Endodermal cell (in vitro differentiated cells): ENCODE data around the gene RHOB. TPM values are rescaled to one million over a fixed set of nuclear protein-coding genes. Genes with fewer than 3 reads are reported as not detected.

Source experiments
- DNase-seq: peaks from one replicate; pipeline ENCODE4 v3.0.0-alpha.2; 2017
- H3K27ac ChIP-seq: 2 replicates; pipeline ENCODE4 v1.5.1; 2013; ENCODE audit warnings: mild to moderate bottlenecking, low read depth, low read length, moderate library complexity
- H3K27me3 ChIP-seq: 2 replicates; pipeline ENCODE4 v1.6.1; 2013; ENCODE audit warnings: mild to moderate bottlenecking, low read length, moderate library complexity; ENCODE audit not compliant: insufficient read depth, control insufficient read depth, poor library complexity, severe bottlenecking
- H3K36me3 ChIP-seq: 2 replicates; pipeline ENCODE4 v1.7.0; 2013; ENCODE audit warnings: mild to moderate bottlenecking, low read length, moderate library complexity; ENCODE audit not compliant: control insufficient read depth, insufficient read depth
- H3K4me1 ChIP-seq: one replicate; pipeline ENCODE4 v1.7.0; 2013; ENCODE audit warnings: low read length; ENCODE audit not compliant: control insufficient read depth, insufficient read depth
- H3K4me3 ChIP-seq: 2 replicates; pipeline ENCODE4 v1.5.1; 2013; ENCODE audit warnings: mild to moderate bottlenecking, low read length, moderate library complexity
- H3K9ac ChIP-seq: 2 replicates; pipeline ENCODE4 v1.6.1; 2013; ENCODE audit warnings: mild to moderate bottlenecking, low read length, moderate library complexity; ENCODE audit not compliant: poor library complexity, severe bottlenecking; ENCODE audit errors: extremely low read depth
- H3K9me3 ChIP-seq: 2 replicates; pipeline ENCODE4 v1.6.1; 2013; ENCODE audit warnings: mild to moderate bottlenecking, low read length, moderate library complexity; ENCODE audit not compliant: control insufficient read depth
- H3K27ac Mint-ChIP-seq: 2 replicates; pipeline ENCODE4 v1.8.0; 2020; ENCODE audit warnings: mixed read lengths
- H3K27me3 Mint-ChIP-seq: 2 replicates; pipeline ENCODE4 v1.8.0; 2021; ENCODE audit warnings: mild to moderate bottlenecking, mixed read lengths; ENCODE audit not compliant: insufficient read depth
- H3K36me3 Mint-ChIP-seq: 2 replicates; pipeline ENCODE4 v1.8.0; 2020; ENCODE audit warnings: low read depth, mixed read lengths
- H3K4me1 Mint-ChIP-seq: 2 replicates; pipeline ENCODE4 v1.8.0; 2020; ENCODE audit warnings: mixed read lengths
- H3K4me3 Mint-ChIP-seq: 2 replicates; pipeline ENCODE4 v1.8.0; 2020; ENCODE audit warnings: mild to moderate bottlenecking, moderate library complexity, mixed read lengths
- H3K9me3 Mint-ChIP-seq: 2 replicates; pipeline ENCODE4 v1.8.0; 2020; ENCODE audit warnings: mild to moderate bottlenecking, mixed read lengths
- WGBS, 2 experiments: methylation state at CpG; one replicate each; pipeline versions ENCODE4 v1.1.5 to v1.1.7; 2013; ENCODE audit warnings: missing lambda C conversion rate in 2 of 2, mixed read lengths in 1 of 2; ENCODE audit not compliant: insufficient coverage in 1 of 2, insufficient read length in 1 of 2; 5-methylcytosine and 5-hydroxymethylcytosine counted together
- total RNA-seq, 2 donors: library from RNA; stranded (reverse); fragmentation: NEBNext Ultra II Directional in 1 of 2; extraction: Animal tissue kit (Norgen Biotek cat#: 25700) in 1 of 2; gene quantifications; 2 replicates in 1 of 2; 3 replicates in 1 of 2; pipeline ENCODE4 v1.2.1, GENCODE V29; 2021
- TF ChIP-seq, protein P1 (sequence below): fragments of 200-600 bp; sonication (generic); conservative IDR thresholded peaks from 2 replicates; pipeline ENCODE4 v1.5.0; 2021; ENCODE audit warnings: antibody characterized with exemption, mild to moderate bottlenecking

The RHOB gene
- total RNA-seq, 2 donors from 2014 or later, result 25.6 to 47.0 TPM

DNA sequence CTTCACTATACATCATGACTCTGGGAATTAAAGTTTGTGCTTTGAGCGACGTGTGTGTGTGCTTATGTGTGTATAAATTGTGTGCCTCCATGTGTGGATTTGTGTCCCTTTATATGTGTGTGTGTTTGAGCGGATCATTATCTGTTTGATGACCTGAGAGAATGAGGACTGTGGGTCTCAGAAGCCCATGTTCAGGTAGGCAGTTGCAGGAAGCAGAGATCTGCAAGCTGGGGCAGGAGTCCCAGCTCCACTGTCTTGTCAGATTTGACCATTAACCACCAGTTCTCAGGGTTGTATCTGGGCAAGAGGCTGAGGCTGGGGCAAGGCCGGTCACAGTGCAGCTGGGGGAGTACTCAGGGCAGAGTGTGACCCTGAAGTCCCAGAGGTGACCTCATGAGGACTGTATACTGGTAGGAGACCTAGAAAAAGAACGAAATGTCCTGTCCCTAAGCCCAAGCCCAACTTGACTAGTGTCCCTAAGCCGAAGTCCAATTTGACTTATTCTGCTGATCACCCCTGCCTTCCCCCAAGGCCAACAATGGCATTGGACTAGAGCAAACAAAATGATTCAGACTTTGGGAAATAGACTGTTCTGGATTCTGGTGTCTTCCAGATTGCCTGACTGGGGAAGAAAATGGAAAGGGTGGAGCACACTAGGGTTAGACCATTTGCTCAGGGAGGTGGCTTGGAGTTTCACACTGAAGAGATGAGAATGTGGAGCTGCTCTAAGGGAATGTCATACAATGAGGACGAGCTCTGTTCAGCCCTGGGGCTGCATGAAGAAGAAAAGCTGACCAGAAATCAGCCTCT, 28.1 kb downstream of the RHOB start:
- Mint-ChIP-seq H3K9me3 (no peaks in the 10 kb centered on the region), H3K36me3 (no peaks in the 10 kb centered on the region), H3K4me3 (no peak overlapping the region), H3K4me1 (peaks cover 6% of the 10 kb centered on the region), H3K27ac (no peak overlapping the region), H3K27me3 (peaks cover 7% of the 10 kb centered on the region)
- no peak overlapping the region for H3K9ac ChIP-seq
- no peaks in the 10 kb centered on the region for H3K4me1 ChIP-seq
- H3K4me3 ChIP-seq, result no peak overlapping the region
- peak overlapping the region; percentile 56 for H3K27ac ChIP-seq
- WGBS, 2 experiments, result 94 to 97% methylated on average over 2 to 7 of the region's 7 CpGs
- no peak for DNase-seq
- TF ChIP-seq, protein P1, sequence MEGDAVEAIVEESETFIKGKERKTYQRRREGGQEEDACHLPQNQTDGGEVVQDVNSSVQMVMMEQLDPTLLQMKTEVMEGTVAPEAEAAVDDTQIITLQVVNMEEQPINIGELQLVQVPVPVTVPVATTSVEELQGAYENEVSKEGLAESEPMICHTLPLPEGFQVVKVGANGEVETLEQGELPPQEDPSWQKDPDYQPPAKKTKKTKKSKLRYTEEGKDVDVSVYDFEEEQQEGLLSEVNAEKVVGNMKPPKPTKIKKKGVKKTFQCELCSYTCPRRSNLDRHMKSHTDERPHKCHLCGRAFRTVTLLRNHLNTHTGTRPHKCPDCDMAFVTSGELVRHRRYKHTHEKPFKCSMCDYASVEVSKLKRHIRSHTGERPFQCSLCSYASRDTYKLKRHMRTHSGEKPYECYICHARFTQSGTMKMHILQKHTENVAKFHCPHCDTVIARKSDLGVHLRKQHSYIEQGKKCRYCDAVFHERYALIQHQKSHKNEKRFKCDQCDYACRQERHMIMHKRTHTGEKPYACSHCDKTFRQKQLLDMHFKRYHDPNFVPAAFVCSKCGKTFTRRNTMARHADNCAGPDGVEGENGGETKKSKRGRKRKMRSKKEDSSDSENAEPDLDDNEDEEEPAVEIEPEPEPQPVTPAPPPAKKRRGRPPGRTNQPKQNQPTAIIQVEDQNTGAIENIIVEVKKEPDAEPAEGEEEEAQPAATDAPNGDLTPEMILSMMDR, result no peak
- H3K9me3 ChIP-seq, result peaks cover 6% of the 10 kb centered on the region
- H3K27me3 ChIP-seq, result peaks cover 6% of the 10 kb centered on the region
- H3K36me3 ChIP-seq, result no peaks in the 10 kb centered on the region

DNA sequence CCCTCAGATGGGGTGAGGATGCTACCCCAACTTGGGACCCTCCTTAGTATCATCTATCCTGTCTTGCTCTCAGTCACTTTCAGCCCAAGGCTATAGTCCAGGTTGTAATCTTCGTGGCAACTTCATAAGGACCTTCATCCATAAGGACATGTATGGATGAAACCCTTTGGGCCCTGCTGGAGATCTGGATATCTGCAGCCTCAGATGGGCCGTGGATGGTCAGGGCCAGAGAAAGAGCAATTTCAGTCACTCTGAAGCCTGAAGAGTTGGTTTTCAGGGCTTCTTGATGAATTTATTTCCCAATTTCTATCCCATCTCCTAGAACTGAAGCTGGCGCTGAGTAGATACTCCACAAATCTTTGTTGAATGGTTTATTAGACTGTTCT, 28.7 kb downstream of the RHOB start:
- no peaks in the 10 kb centered on the region for H3K36me3 ChIP-seq
- H3K27ac ChIP-seq, result no peak overlapping the region
- TF ChIP-seq, protein P1, result peak; percentile 27
- H3K27me3 Mint-ChIP-seq, result peaks cover 7% of the 10 kb centered on the region
- WGBS, 2 experiments, result 98 to 100% methylated on average over 3 of the region's 3 CpGs
- H3K27me3 ChIP-seq, result peaks cover 6% of the 10 kb centered on the region
- H3K27ac Mint-ChIP-seq, result no peak overlapping the region
- DNase-seq, result no peak
- no peak overlapping the region for H3K4me3 ChIP-seq
- no peaks in the 10 kb centered on the region for H3K36me3 Mint-ChIP-seq
- H3K4me3 Mint-ChIP-seq, result no peak overlapping the region
- no peak overlapping the region for H3K9ac ChIP-seq
- peaks cover 6% of the 10 kb centered on the region for H3K9me3 ChIP-seq
- H3K4me1 ChIP-seq, result no peaks in the 10 kb centered on the region
- H3K9me3 Mint-ChIP-seq, result no peaks in the 10 kb centered on the region
- H3K4me1 Mint-ChIP-seq, result peaks cover 6% of the 10 kb centered on the region

GRCh38 chr2:20476481-20476880, 29.6 kb downstream of the RHOB start:
- no peak overlapping the region for H3K4me3 Mint-ChIP-seq
- peaks cover 5% of the 10 kb centered on the region for H3K27me3 Mint-ChIP-seq
- no peaks in the 10 kb centered on the region for H3K9me3 Mint-ChIP-seq
- Histone ChIP-seq H3K4me3 (no peak overlapping the region), H3K9ac (no peak overlapping the region), H3K36me3 (no peaks in the 10 kb centered on the region), H3K27ac (no peak overlapping the region), H3K27me3 (peaks cover 6% of the 10 kb centered on the region), H3K4me1 (no peaks in the 10 kb centered on the region), H3K9me3 (peaks cover 6% of the 10 kb centered on the region)
- DNase-seq, result no peak
- no peak overlapping the region for H3K27ac Mint-ChIP-seq
- 90 to 91% methylated on average over 1 of the region's 1 CpG for whole genome bisulfite sequencing, 2 experiments
- TF ChIP-seq, protein P1, result no peak
- no peaks in the 10 kb centered on the region for H3K36me3 Mint-ChIP-seq
- H3K4me1 Mint-ChIP-seq, result peaks cover 6% of the 10 kb centered on the region
